Posterior vena cava (tissue), 2 donors: ENCODE results near the gene MBTPS1. TPM values are rescaled to one million over a fixed set of nuclear protein-coding genes. Genes with fewer than 3 reads are reported as not detected.

Experiments
- DNase-seq: peaks from one replicate; pipeline ENCODE4 v3.0.0-alpha.2; 2020; ENCODE audit warnings: low spot score
- intact Hi-C, 2 donors: fragments of 100-400 bp; cut with DNase I; formaldehyde crosslinking; loops; one replicate each; pipeline versions ENCODE4 v1.14.1 to v1.14.2; 2022 to 2023
- total RNA-seq, 2 donors: library from RNA; stranded (reverse); fragmentation: NEBNext Ultra II Directional; extraction: Animal tissue kit (Norgen Biotek cat#: 25700); gene quantifications; one replicate each; pipeline ENCODE4 v1.2.1, GENCODE V29; 2021
- donor health status: DM: yes; HTN: yes; CAD: no.
- donor health status: DM: yes; HTN: yes; CAD: no.

The MBTPS1 gene
- total RNA-seq, 2 donors from 2014 or later = 61.9 to 71.3 TPM

DNA sequence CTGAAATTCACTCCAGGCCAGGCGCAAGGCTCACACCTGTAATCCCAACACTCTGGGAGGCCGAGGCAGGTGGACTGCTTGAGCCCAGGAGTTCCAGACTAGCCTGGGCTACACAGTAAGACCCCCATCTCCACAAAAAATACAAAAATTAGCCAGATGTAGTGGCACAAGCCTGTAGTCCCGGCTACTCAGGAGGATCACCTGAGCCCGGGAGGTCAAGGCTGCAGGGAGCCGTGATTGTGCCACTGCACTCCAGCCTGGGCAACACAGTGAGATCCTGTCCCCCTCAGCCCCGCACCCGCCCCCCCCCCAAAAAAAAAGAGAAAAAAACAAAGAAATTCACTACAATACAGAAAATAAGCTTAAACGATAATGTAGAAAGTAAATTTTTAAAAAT, 31.5 kb downstream of the MBTPS1 start:
- DNase-seq = no peak
- intact Hi-C loops = loop anchor here in 1 of 2 donors (10.0 kb wide), 1 partner anchor 90 kb away; no protein-coding TSS in a partner anchor

- no peak for DNase-seq
- intact Hi-C loops = loop anchor here in 1 of 2 donors (10.0 kb wide), 1 partner anchor 90 kb away; no protein-coding TSS in a partner anchor
Observed at GRCh38 chr16:84084570-84085270, 32.0 kb downstream of the MBTPS1 start.

DNA sequence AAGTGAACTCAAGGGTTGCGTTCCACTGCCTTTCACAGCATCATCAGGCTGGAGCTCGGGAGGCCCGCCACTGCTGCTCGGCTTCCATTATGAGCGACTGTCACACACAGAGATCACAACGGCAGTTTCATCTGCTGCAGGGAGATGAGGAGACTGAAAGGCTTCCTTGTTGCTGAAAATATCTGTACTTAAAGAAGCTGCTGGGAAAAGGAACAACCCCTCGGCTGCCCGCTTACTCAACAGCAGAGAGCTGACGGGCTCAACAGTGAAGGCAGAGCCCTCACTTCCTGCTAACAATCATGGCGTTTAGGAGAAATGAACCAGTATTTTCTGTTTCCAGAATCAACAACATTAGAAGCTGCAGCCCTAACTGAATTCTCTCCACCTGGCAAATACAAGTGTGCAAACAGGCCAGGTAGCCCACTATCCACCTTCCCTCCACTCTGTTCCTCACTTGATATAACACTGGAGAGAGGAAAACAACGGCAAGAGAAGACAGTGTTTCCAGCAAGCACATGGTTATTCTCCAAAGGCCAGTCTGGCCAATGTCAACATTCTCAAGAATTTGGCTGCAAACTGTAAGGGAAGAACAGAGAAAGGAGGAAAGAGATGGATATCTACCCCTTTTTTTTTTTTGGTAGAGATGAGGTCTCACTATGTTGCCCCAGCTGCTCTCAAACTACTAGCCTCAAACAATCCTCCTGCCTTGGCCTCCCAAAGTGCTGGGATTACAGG, 33.7 kb downstream of the MBTPS1 start:
- no peak for DNase-seq
- intact Hi-C loops = loop anchor here in 1 of 2 donors (10.0 kb wide), 1 partner anchor 92 kb away; no protein-coding TSS in a partner anchor

- intact Hi-C loops = loop anchor here in 1 of 2 donors (10.0 kb wide), 1 partner anchor 93 kb away; no protein-coding TSS in a partner anchor
- no peak for DNase-seq
Observed at GRCh38 chr16:84082110-84082509, 34.6 kb downstream of the MBTPS1 start.

DNA sequence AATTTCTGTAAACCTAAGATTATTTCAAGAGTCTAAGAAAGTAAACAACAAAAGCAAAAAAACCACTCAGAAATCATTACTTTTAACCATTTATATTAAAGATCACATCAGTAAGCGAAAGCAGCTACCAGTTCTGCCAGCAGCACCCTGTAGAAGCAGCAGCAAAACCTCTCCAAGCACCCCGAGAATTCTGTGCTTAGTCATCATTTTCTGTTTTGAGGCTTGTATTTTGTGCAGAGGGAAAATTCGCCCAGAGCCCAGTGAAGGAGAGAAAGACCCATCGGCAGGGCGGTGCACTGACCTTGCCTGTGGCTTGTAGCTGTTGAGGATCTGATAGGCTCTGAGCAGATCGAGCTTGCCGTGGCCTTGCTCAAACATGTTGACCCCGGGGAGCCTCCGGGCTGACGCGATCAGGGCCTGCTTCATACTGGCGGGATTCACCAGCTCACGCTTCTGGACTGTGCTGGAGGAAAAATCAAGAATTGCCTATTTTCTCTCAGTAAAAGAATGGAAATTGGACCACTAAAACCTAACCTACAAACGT, 35.2 kb downstream of the MBTPS1 start:
- no peak for DNase-seq
- intact Hi-C loops = loop anchor here in 1 of 2 donors (10.0 kb wide), 1 partner anchor 93 kb away; no protein-coding TSS in a partner anchor

GRCh38 chr16:84080813-84081212, 35.9 kb downstream of the MBTPS1 start:
- intact Hi-C loops = loop anchor here in 1 of 2 donors (10.0 kb wide), 1 partner anchor 94 kb away; no protein-coding TSS in a partner anchor
- DNase-seq = no peak

- intact Hi-C loops = loop anchor here in 1 of 2 donors (10.0 kb wide), 1 partner anchor 94 kb away; no protein-coding TSS in a partner anchor
- DNase-seq = no peak
Observed at GRCh38 chr16:84080378-84080777, 36.4 kb downstream of the MBTPS1 start.

DNA sequence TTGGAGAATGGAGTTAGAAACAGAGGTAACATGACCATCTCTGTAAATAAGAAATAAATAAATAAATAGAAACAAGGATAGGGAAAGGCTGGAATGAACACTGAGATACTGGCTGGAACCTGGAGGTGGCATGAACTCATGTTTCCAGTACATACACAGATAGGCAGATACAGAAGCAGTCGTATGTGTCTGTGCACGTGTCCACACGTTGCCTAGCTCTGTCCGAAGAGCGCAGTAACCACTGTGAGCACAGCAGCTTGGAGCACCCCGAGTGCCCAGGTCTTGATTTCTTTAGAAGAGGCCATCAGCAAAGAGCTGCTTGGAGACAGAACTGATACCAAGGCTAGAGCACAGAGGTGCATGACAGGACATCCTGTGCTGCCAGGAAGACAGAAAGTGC, 37.1 kb downstream of the MBTPS1 start:
- no peak for DNase-seq
- intact Hi-C loops = loop anchor here in 1 of 2 donors (10.0 kb wide), 1 partner anchor 95 kb away; no protein-coding TSS in a partner anchor

DNA sequence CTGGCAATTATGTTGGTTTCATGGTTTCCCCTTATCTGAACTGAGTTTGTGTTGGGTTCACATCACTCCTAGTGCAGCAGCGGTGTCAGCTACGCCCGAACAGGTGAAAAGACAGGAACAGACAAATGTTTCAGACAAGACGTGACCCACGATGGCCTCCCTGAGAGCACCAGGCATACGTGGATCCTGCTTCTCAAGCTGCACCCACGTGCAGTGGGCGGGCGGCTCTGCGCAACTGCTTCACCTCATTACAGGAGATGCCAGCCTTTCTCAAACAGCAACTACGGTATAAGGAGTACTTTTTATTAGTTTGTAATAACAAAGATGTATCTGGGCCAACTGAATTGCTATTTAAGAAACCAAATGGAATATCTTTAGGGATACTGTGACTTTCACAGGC, 41.4 kb downstream of the MBTPS1 start:
- intact Hi-C loops = no loop called here
- no peak for DNase-seq

DNA sequence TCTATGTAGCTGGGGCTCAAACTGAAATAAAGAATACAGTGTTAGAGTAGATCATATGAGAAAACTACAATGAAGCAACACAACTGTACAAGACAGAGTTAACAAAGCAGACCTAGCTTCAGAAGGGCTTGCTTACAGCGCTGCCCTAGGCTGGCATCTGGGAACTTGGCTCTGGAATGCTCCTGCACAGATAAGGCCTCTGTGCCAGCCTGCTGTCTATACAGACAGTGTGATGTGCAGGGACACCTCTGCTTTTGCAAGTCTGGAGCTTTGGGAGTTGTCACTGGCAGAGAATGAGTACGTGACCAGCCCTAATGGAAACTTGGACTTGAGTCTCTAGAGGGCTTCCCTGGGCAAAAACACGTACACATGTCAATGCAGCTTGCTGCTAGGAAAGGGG, 42.0 kb downstream of the MBTPS1 start:
- DNase-seq = no peak
- intact Hi-C loops = no loop called here

DNA sequence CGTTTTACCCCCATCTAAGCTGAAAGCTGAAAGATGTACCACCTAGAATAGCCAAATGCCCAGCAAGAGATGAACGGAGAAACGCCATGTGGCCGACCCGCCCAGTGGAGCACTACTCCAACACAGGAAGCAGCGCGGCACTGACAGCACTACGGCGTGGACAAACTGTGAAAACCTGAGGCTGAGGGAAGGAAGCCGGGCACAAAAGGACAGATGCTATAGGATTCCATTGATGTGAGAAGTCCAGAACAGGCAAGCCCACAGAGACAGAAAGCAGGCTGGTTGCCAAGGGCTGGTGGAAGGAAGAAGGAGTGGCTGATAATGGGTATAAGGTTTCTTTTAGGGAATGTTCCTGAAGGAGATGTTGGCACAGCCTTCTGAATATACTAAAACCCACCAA, 44.7 kb downstream of the MBTPS1 start:
- no peak for DNase-seq
- intact Hi-C loops = no loop called here

DNA sequence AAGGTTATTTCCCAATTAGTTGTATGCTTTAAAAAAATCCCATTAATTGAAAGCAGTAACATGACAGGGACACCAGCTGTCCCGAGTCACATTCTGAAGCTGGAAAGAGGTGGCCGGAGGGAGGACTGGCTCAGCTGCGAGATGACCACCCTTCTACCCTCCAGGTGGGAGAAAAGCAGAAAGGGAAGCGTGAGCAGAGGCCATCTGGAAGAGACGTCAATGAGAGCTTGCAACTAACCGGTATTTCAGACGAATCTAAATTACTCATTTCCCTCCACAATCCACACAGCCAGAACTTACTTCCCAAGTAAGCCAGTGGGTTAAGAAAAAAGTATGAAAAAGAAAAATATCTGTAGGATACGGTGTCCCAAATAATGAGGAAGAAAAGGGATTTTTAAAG, 45.6 kb downstream of the MBTPS1 start:
- intact Hi-C loops = loop anchor here in 1 of 2 donors (1.0 kb wide), 1 partner anchor 18 kb away; no protein-coding TSS in a partner anchor
- no peak for DNase-seq

GRCh38 chr16:84069540-84069939, 47.2 kb downstream of the MBTPS1 start:
- no peak for DNase-seq
- intact Hi-C loops = no loop called here

- intact Hi-C loops = no loop called here
- DNase-seq = no peak
Observed at GRCh38 chr16:84068783-84069462, 47.8 kb downstream of the MBTPS1 start.

DNA sequence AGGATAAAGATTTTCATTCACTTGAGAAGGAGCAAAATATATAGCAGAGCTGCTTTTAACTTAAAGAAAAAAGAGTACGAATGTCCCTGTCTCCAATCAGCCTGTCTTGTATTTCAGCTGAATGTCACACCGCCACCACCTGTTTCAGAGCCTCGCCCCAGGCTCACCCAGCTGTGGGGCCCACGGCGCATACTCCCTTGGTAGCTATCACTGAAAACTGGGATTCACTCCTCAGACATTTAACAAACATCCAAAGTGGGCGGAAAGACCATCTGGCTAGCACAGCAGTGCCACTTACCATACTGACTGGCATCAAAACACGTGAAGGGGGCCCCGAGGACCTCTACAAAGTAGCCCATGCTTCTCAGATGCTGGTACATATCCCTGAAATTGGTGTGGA, 48.7 kb downstream of the MBTPS1 start:
- intact Hi-C loops = no loop called here
- DNase-seq = no peak

DNA sequence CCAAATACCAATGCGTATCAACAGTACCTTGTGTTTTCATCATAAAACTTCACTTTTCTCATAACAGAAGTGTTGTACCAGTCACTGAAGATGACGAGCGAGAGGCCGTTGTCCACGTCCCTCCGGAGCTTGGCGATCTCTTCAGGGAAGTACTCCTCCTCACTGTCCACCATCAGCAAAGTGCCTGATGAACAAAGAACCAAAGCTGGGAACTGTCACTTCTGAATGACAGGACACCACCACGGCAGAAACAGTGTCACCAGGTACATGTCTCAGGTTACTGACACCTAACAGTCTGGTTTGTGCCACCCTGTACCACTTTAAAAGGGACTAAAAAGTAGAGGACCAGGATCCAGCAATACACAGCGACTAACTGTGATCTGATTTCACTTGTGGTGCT, 49.1 kb downstream of the MBTPS1 start:
- DNase-seq = no peak
- intact Hi-C loops = no loop called here

- intact Hi-C loops = loop anchor here in 1 of 2 donors (2.0 kb wide), 1 partner anchor 97 kb away; the partner anchor contains the start of gene NECAB2
- no peak for DNase-seq
Observed at GRCh38 chr16:84065536-84066132, 51.1 kb downstream of the MBTPS1 start.

- intact Hi-C loops = loop anchor here (2.0 to 5.0 kb wide), 3 partner anchors 95 to 237 kb away; partner anchors contain the start of gene NECAB2 (in 2 of the 2)
- DNase-seq = no peak
Observed at GRCh38 chr16:84063980-84064379, 52.8 kb downstream of the MBTPS1 start.
